HL-60 (cell line): Measurements from ENCODE around the gene ZC3H4.

Experiments
- DNase-seq, 2 experiments: peaks; one replicate each; pipeline ENCODE4 v3.0.0-alpha.2; 2010 to 2020; ENCODE audit warnings: low read depth in 1 of 2, low spot score in 1 of 2
- H3K27ac ChIP-seq: fragments of 250-450 bp; sonication (Bioruptor Pico); replicated peaks from 2 replicates; pipeline ENCODE4 v1.5.1; 2020; ENCODE audit warnings: mild to moderate bottlenecking, moderate library complexity
- H3K27me3 ChIP-seq: fragments of 250-450 bp; sonication (Bioruptor Pico); 2 replicates; pipeline ENCODE4 v1.5.1; 2021; ENCODE audit warnings: mild to moderate bottlenecking, moderate library complexity; ENCODE audit not compliant: insufficient read depth, poor library complexity, severe bottlenecking
- H3K4me3 ChIP-seq: replicated peaks from 2 replicates; pipeline ENCODE4 v1.5.1; 2011; ENCODE audit warnings: mild to moderate bottlenecking, control low read depth, low read length; ENCODE audit not compliant: insufficient read depth
- CTCF ChIP-seq: IDR thresholded peaks from one replicate; pipeline ENCODE4 v1.5.1; 2011; ENCODE audit warnings: low read length, control low read depth, inconsistent platforms; ENCODE audit not compliant: insufficient read depth
- GABPA ChIP-seq: IDR thresholded peaks from 2 replicates; pipeline ENCODE4 v1.6.1; 2012; ENCODE audit warnings: low read depth
- POLR2AphosphoS5 ChIP-seq: IDR thresholded peaks from 2 replicates; pipeline ENCODE4 v1.6.1; 2012; ENCODE audit warnings: low read depth
- REST ChIP-seq: IDR thresholded peaks from 2 replicates; pipeline ENCODE4 v1.6.1; 2012; ENCODE audit warnings: low read depth; ENCODE audit not compliant: insufficient replicate concordance
- SPI1 ChIP-seq: IDR thresholded peaks from 2 replicates; pipeline ENCODE4 v1.6.1; 2012; ENCODE audit warnings: low read depth, mild to moderate bottlenecking, borderline replicate concordance

Gene ZC3H4

GRCh38 chr19:47152205-47152604 lies 38.6 kb upstream of the ZC3H4 start:
- Histone ChIP-seq H3K27me3 (no peaks in the 10 kb centered on the region), H3K4me3 (no peak overlapping the region), H3K27ac (no peak overlapping the region)
- no peak for DNase-seq
- TF ChIP-seq POLR2AphosphoS5: no peak
- TF ChIP-seq CTCF: no peak
- no peak for TF ChIP-seq GABPA
- no peak for TF ChIP-seq SPI1
- TF ChIP-seq REST: no peak

- no peaks in the 10 kb centered on the region for H3K27me3 ChIP-seq
- TF ChIP-seq REST (no peak), SPI1 (no peak), GABPA (no peak), POLR2AphosphoS5 (no peak), CTCF (no peak)
- no peak overlapping the region for H3K27ac ChIP-seq
- H3K4me3 ChIP-seq: no peak overlapping the region
- no peak for DNase-seq
Observed at GRCh38 chr19:47151627-47152026, 38.1 kb upstream of the ZC3H4 start.

GRCh38 chr19:47146920-47147319 lies 33.3 kb upstream of the ZC3H4 start:
- Histone ChIP-seq H3K27ac (no peak overlapping the region), H3K4me3 (no peak overlapping the region), H3K27me3 (no peaks in the 10 kb centered on the region)
- no peak for TF ChIP-seq REST
- no peak for TF ChIP-seq GABPA
- no peak for TF ChIP-seq POLR2AphosphoS5
- no peak for TF ChIP-seq SPI1
- no peak for TF ChIP-seq CTCF
- DNase-seq: no peak
